Adrenal gland (tissue), 12 donors: Measurements from ENCODE around the gene H2BK1. TPM values are rescaled to one million over a fixed set of nuclear protein-coding genes. Genes with fewer than 3 reads are reported as not detected.

ENCODE experiments used
- DNase-seq, 7 donors: peaks; one replicate each; pipeline ENCODE4 v3.0.0-alpha.2; 2019 to 2020
- H3K27ac ChIP-seq, 5 donors: fragments of 200-600 bp; sonication (generic) in 4 of 5; 1 replicate in 3 of 5; 2 replicates in 2 of 5; pipeline versions ENCODE4 v1.5.1 to v1.8.0; 2016 to 2020; ENCODE audit warnings: mild to moderate bottlenecking in 1 of 5
- H3K27me3 ChIP-seq: fragments of 200-600 bp; 2 replicates; pipeline ENCODE4 v1.8.0; 2021
- H3K36me3 ChIP-seq, 2 donors: fragments of 200-600 bp; replicated peaks in 1 of 2; 1 replicate in 1 of 2; 2 replicates in 1 of 2; pipeline versions ENCODE4 v1.5.1 to v1.8.0; 2018 to 2022
- H3K4me1 ChIP-seq, 2 donors: fragments of 200-600 bp; replicated peaks in 1 of 2; 1 replicate in 1 of 2; 2 replicates in 1 of 2; pipeline versions ENCODE4 v1.5.1 to v1.8.0; 2018 to 2021
- H3K4me3 ChIP-seq, 4 donors: fragments of 200-600 bp; sonication (generic) in 3 of 4; one replicate each; pipeline ENCODE4 v1.5.1; 2016 to 2018
- H3K9me3 ChIP-seq, 3 donors: fragments of 200-600 bp; sonication (generic) in 1 of 3; replicated peaks in 1 of 3; 1 replicate in 2 of 3; 2 replicates in 1 of 3; pipeline versions ENCODE4 v1.5.1 to v1.8.0; 2016 to 2021
- POLR2A ChIP-seq, 2 donors: fragments of 450-650 bp; IDR thresholded peaks; one replicate each; pipeline ENCODE4 v1.6.1; 2017; ENCODE audit warnings: antibody characterized with exemption in 2 of 2, mild to moderate bottlenecking in 2 of 2, moderate library complexity in 1 of 2
- WGBS, 4 donors: extraction: QIAGEN DNeasy Blood & Tissue Kit in 2 of 4; methylation state at CpG; one replicate each; pipeline versions ENCODE4 v1.1.5 to v1.1.7; 2013 to 2017; 5-methylcytosine and 5-hydroxymethylcytosine counted together
- intact Hi-C, 2 donors: fragments of 100-400 bp; cut with DNase I; formaldehyde crosslinking; loops; one replicate each; pipeline versions ENCODE4 v1.14.1 to v1.15.0; 2022 to 2023
- polyA plus RNA-seq, 3 donors: library from polyadenylated mRNA; stranded (reverse); fragments of 200-250 nt in 2 of 3; fragments of 350-450 nt in 1 of 3; fragmentation: Illumina TruSeq in 1 of 3; extraction: RNeasy Lipid Tissue Mini Kit (QIAGEN cat#74804) in 1 of 3; gene quantifications; one replicate each; pipeline ENCODE4 v1.2.3, GENCODE V29; 2013 to 2014
- total RNA-seq, 9 donors: library from RNA; depleted of rRNA in 4 of 9; stranded (reverse); fragments of >200 nt in 4 of 9; fragments of 120-200 nt in 1 of 9; fragmentation: NEBNext Ultra II Directional in 1 of 9; extraction: Animal tissue kit (Norgen Biotek cat#: 25700) in 1 of 9; gene quantifications; one replicate each; pipeline versions ENCODE4 v1.1.0 to v1.2.4, GENCODE V29; 2013 to 2023
- TF ChIP-seq, protein P1 (sequence below), 6 experiments: fragments of 450-650 bp in 4 of 6; fragments of 200-600 bp in 2 of 6; sonication (generic) in 1 of 6; IDR thresholded peaks; 1 replicate in 5 of 6; 2 replicates in 1 of 6; pipeline versions ENCODE4 v1.5.1 to v1.8.0; 2016 to 2021; ENCODE audit warnings: antibody characterized with exemption in 6 of 6, mild to moderate bottlenecking in 2 of 6, moderate library complexity in 1 of 6
- donor health status: healthy with polysubstance abuse.
- donor health status: Bipolar disorder and iron deficiency.
- donor health status: DM: yes; HTN: yes; CAD: no.
- donor health status: DM: no; HTN: no; CAD: no.
- donor health status: DM: no; HTN: no; CAD: no.
- donor health status: DM: yes; HTN: yes; CAD: no.

Gene H2BK1
- total and polyA plus RNA-seq, 12 donors: not detected

GRCh38 chr7:151254851-151255250, 44.6 kb upstream of the H2BK1 start:
- Histone ChIP-seq H3K9me3 (no peaks in the 10 kb centered on the region), H3K4me3 (no peak overlapping the region), H3K27me3 (no peaks in the 10 kb centered on the region), H3K27ac (no peak overlapping the region), H3K4me1 (peaks cover 26 to 29% of the 10 kb centered on the region in 2 donors), H3K36me3 (no peaks in the 10 kb centered on the region)
- TF ChIP-seq, protein P1, sequence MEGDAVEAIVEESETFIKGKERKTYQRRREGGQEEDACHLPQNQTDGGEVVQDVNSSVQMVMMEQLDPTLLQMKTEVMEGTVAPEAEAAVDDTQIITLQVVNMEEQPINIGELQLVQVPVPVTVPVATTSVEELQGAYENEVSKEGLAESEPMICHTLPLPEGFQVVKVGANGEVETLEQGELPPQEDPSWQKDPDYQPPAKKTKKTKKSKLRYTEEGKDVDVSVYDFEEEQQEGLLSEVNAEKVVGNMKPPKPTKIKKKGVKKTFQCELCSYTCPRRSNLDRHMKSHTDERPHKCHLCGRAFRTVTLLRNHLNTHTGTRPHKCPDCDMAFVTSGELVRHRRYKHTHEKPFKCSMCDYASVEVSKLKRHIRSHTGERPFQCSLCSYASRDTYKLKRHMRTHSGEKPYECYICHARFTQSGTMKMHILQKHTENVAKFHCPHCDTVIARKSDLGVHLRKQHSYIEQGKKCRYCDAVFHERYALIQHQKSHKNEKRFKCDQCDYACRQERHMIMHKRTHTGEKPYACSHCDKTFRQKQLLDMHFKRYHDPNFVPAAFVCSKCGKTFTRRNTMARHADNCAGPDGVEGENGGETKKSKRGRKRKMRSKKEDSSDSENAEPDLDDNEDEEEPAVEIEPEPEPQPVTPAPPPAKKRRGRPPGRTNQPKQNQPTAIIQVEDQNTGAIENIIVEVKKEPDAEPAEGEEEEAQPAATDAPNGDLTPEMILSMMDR (IDR thresholded peaks at IDR 0.05): no peak
- no peak for TF ChIP-seq POLR2A (IDR thresholded peaks at IDR 0.05)
- peak in 1 of 7 donors; percentile 16 for DNase-seq
- 72 to 87% (median 83%) methylated on average over 5 to 11 of the region's 11 CpGs for WGBS, 4 donors
- intact Hi-C loops: no loop called here

DNA sequence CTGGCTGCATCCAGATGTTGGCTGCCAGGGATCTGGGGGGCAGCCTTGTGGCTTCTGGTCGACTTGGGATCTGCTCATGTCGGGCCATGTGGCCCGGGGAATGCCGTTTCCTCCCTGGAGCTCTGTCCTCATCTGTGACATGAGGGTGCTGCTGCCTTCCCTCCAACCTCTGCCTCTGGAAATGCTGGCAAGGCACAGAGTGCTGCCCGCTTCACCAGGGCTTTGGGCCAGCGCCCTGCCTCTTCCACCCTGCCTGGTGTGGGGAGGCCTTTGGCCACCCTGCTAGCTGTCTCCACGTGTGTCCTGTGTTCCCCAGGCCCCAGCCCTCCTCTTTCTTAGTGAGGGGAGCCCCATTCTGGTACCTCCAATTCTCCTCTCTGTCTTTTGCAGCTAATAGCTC, 44.0 kb upstream of the H2BK1 start:
- intact Hi-C loops: no loop called here
- Histone ChIP-seq H3K27ac (no peak overlapping the region), H3K9me3 (no peaks in the 10 kb centered on the region), H3K4me1 (peaks cover 32 to 33% of the 10 kb centered on the region in 2 donors), H3K27me3 (no peaks in the 10 kb centered on the region), H3K36me3 (no peaks in the 10 kb centered on the region), H3K4me3 (no peak overlapping the region)
- TF ChIP-seq POLR2A (IDR thresholded peaks at IDR 0.05): no peak
- TF ChIP-seq, protein P1 (IDR thresholded peaks at IDR 0.05): no peak
- WGBS, 4 donors: 30 to 82% (median 79%) methylated on average over 1 to 7 of the region's 7 CpGs
- DNase-seq: peak in 1 of 7 donors; percentile 18

DNA sequence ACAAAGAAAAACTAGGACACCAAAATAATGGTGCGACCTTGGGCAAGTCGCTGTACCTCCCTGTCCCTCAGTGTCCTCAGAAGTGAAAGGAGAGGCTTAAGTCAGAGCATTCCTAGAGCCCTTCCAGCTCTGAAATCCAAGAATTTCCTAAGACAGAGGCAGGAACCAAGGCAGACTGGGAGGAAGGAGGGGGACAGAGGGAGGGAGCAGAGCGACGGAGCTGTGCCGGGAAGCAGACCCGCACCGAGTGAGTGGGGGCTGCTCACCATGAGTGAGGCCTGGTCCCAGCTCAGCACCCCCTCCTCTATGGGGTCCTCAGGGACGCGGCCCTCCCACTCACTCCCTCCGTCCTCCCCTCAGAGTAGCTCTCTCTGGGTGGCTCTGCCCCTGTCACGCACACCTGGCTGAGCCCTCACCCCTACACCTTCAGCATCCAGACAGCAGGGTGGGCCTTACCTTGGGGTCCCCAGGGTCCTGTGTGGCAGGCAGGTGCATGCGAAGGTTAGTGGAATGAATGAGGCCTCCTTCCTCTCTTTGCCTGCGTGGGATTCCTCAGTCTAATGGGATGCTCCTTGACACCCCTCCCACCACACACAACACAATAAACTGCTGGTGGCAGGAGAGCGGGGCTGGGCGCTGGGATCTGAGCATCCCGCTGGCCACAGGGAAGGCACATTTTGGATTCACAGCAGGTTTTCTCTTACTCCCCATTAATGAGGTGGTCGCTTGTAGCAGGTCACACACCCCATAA, 42.8 kb upstream of the H2BK1 start:
- H3K27ac ChIP-seq: peak overlapping the region in 3 of 5 donors; percentile 78 to 94 (median 80)

DNA sequence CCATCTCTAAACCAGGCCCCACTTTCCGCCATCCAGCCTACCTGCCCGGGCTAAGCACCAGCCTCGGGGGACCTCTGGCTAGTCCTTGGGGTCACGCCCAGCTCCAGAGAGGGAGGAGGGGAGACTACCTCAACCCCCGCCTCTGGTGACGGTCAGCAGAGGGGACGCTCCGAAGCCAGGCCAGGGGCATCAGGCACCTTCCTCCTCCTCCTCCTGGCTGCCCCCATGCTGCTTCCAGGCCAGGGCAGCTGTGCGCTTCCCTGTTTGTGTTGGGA, 42.2 kb upstream of the H2BK1 start:
- no peaks in the 10 kb centered on the region for H3K36me3 ChIP-seq
- H3K27me3 ChIP-seq: no peaks in the 10 kb centered on the region
- peak overlapping the region in 2 of 4 donors; percentile 30 to 80 for H3K4me3 ChIP-seq
- 12 to 48% (median 14%) methylated on average over 4 to 9 of the region's 9 CpGs for WGBS, 4 donors
- DNase-seq: peak in 1 of 7 donors; percentile 39
- peak overlapping the region in 4 of 5 donors; percentile 63 to 99 (median 87) for H3K27ac ChIP-seq
- peaks cover 41% of the 10 kb centered on the region in 2 donors for H3K4me1 ChIP-seq
- intact Hi-C loops: no loop called here
- no peaks in the 10 kb centered on the region for H3K9me3 ChIP-seq
- no peak for TF ChIP-seq POLR2A (IDR thresholded peaks at IDR 0.05)
- TF ChIP-seq, protein P1 (IDR thresholded peaks at IDR 0.05): no peak

More for the DNA sequence above, 42.8 kb upstream of the H2BK1 start:
- Histone ChIP-seq H3K4me1 (peaks cover 36 to 38% of the 10 kb centered on the region in 2 donors), H3K36me3 (no peaks in the 10 kb centered on the region), H3K9me3 (no peaks in the 10 kb centered on the region), H3K27me3 (no peaks in the 10 kb centered on the region), H3K4me3 (peak overlapping the region in 1 of 4 donors; percentile 80)
- no peak for TF ChIP-seq POLR2A (IDR thresholded peaks at IDR 0.05)
- TF ChIP-seq, protein P1 (IDR thresholded peaks at IDR 0.05): no peak
- 53 to 65% (median 57%) methylated on average over 14 to 17 of the region's 17 CpGs for WGBS, 4 donors
- peak in 1 of 7 donors; percentile 21 for DNase-seq
- intact Hi-C loops: no loop called here
